ENCODE measurements around the gene KCTD21. TPM values are rescaled to one million over a fixed set of nuclear protein-coding genes. Genes with fewer than 3 reads are reported as not detected.
"Not testable (repeated sequence)": the region's sequence is repeated elsewhere in the genome, so short reads cannot be mapped to it uniquely, and the experiment has no call there.

The KCTD21 gene
- total and polyA plus RNA-seq, 8 donors = 2.9 to 62.4 (median 3.7) TPM; not detected in 1

- WGBS, 5 donors = 82 to 94% (median 87%) methylated on average over 9 of the region's 9 CpGs
- peaks cover 43 to 84% (median 83%) of the 10 kb centered on the region in 4 donors for H3K36me3 ChIP-seq
- H3K4me1 ChIP-seq = peaks cover 0 to under 1% (median 0%) of the 10 kb centered on the region in 4 donors
- H3K4me3 ChIP-seq = no peak overlapping the region
- H3K27me3 ChIP-seq = no peaks in the 10 kb centered on the region
- TF ChIP-seq POLR2A (IDR thresholded peaks at IDR 0.05) = no peak
- H3K27ac ChIP-seq = no peak overlapping the region
- no peak for DNase-seq
- intact Hi-C loops (cut with DNase I; ENCODE audit: low total_unique reads) = loop anchor here (10.0 kb wide), 1 partner anchor 341 kb away; no protein-coding TSS in a partner anchor
- H3K9me3 ChIP-seq = no peaks in the 10 kb centered on the region
Observed at GRCh38 chr11:78223320-78223954, 35.0 kb upstream of the KCTD21 start.

GRCh38 chr11:78222726-78223125, 34.3 kb upstream of the KCTD21 start:
- H3K27ac ChIP-seq, H3K27me3 ChIP-seq, H3K4me1 ChIP-seq, H3K4me3 ChIP-seq, DNase-seq, H3K9me3 ChIP-seq: not testable (repeated sequence)
- intact Hi-C loops (cut with DNase I; ENCODE audit: low total_unique reads) = loop anchor here (10.0 kb wide), 1 partner anchor 342 kb away; no protein-coding TSS in a partner anchor
- 75 to 88% (median 82%) methylated on average over 10 of the region's 10 CpGs for WGBS, 5 donors
- peaks cover 46 to 91% (median 91%) of the 10 kb centered on the region in 4 donors for H3K36me3 ChIP-seq

GRCh38 chr11:78221396-78222315, 33.2 kb upstream of the KCTD21 start:
- no peak overlapping the region for H3K4me3 ChIP-seq
- no peak for TF ChIP-seq POLR2A (IDR thresholded peaks at IDR 0.05)
- no peak for TF ChIP-seq EP300 (IDR thresholded peaks at IDR 0.05)
- no peak for TF ChIP-seq POLR2AphosphoS5 (IDR thresholded peaks at IDR 0.05)
- TF ChIP-seq CTCF (IDR thresholded peaks at IDR 0.05) = no peak
- WGBS, 5 donors = 86 to 89% (median 89%) methylated on average over 13 of the region's 13 CpGs
- no peak for DNase-seq
- no peaks in the 10 kb centered on the region for H3K4me1 ChIP-seq
- H3K27ac ChIP-seq = no peak overlapping the region
- H3K9me3 ChIP-seq = no peaks in the 10 kb centered on the region
- no peaks in the 10 kb centered on the region for H3K27me3 ChIP-seq
- intact Hi-C loops (cut with DNase I; ENCODE audit: low total_unique reads) = loop anchor here (10.0 kb wide), 1 partner anchor 343 kb away; no protein-coding TSS in a partner anchor
- H3K36me3 ChIP-seq = peaks cover 46 to 100% (median 98%) of the 10 kb centered on the region in 4 donors

- Histone ChIP-seq H3K4me1 (no peaks in the 10 kb centered on the region), H3K27me3 (no peaks in the 10 kb centered on the region), H3K9me3 (no peaks in the 10 kb centered on the region), H3K36me3 (peaks cover 46 to 100% (median 98%) of the 10 kb centered on the region in 4 donors), H3K27ac (no peak overlapping the region), H3K4me3 (no peak overlapping the region)
- 93 to 97% (median 96%) methylated on average over 11 to 14 of the region's 14 CpGs for WGBS, 5 donors
- intact Hi-C loops (cut with DNase I; ENCODE audit: low total_unique reads) = loop anchor here (10.0 kb wide), 1 partner anchor 344 kb away; no protein-coding TSS in a partner anchor
- TF ChIP-seq CTCF (IDR thresholded peaks at IDR 0.05) (no peak), EP300 (IDR thresholded peaks at IDR 0.05) (no peak), POLR2A (IDR thresholded peaks at IDR 0.05) (no peak), POLR2AphosphoS5 (IDR thresholded peaks at IDR 0.05) (no peak)
- no peak for DNase-seq
Observed at GRCh38 chr11:78220218-78221157, 32.1 kb upstream of the KCTD21 start.
